LHCN-M2 (cell line): ENCODE data around the gene PARD3B. TPM values are rescaled to one million over a fixed set of nuclear protein-coding genes. Genes with fewer than 3 reads are reported as not detected.
A peak's percentile ranks its signal among the peaks of the same experiment; 100 is the strongest.

ENCODE experiments used
- DNase-seq: peaks from one replicate; pipeline ENCODE4 v3.0.0-alpha.2; 2012; ENCODE audit warnings: low read depth
- total RNA-seq: library from RNA; depleted of rRNA; stranded (reverse); fragments of >200 nt; gene quantifications from 2 replicates; pipeline ENCODE4 v1.2.3, GENCODE V29; 2014

Gene PARD3B
- total RNA-seq, 1 experiment from 2014 or later: 4.0 TPM

GRCh38 chr2:204650611-204651010 lies 105.3 kb downstream of the PARD3B start:
- DNase-seq: no peak

GRCh38 chr2:204652063-204652462 lies 106.8 kb downstream of the PARD3B start:
- no peak for DNase-seq

GRCh38 chr2:204654669-204655068 lies 109.4 kb downstream of the PARD3B start:
- DNase-seq: no peak

- DNase-seq: peak; percentile 54
Observed at GRCh38 chr2:204655101-204655500, 109.8 kb downstream of the PARD3B start.

GRCh38 chr2:204655626-204656025 lies 110.4 kb downstream of the PARD3B start:
- DNase-seq: peak; percentile 22

- no peak for DNase-seq
Observed at GRCh38 chr2:204657024-204657423, 111.7 kb downstream of the PARD3B start.

GRCh38 chr2:204662956-204663355 lies 117.7 kb downstream of the PARD3B start:
- DNase-seq: no peak

- DNase-seq: no peak
Observed at GRCh38 chr2:204663816-204664425, 118.6 kb downstream of the PARD3B start.

GRCh38 chr2:204664708-204665121 lies 119.4 kb downstream of the PARD3B start:
- DNase-seq: peak; percentile 80

- peak; percentile 87 for DNase-seq
Observed at GRCh38 chr2:204665207-204665606, 119.9 kb downstream of the PARD3B start.

- DNase-seq: no peak
Observed at GRCh38 chr2:204665771-204666170, 120.5 kb downstream of the PARD3B start.

- no peak for DNase-seq
Observed at GRCh38 chr2:204667990-204668389, 122.7 kb downstream of the PARD3B start.

- no peak for DNase-seq
Observed at GRCh38 chr2:204669382-204669781, 124.1 kb downstream of the PARD3B start.

GRCh38 chr2:204670124-204670523 lies 124.8 kb downstream of the PARD3B start:
- DNase-seq: no peak

- DNase-seq: no peak
Observed at GRCh38 chr2:204670756-204671155, 125.5 kb downstream of the PARD3B start.

- DNase-seq: no peak
Observed at GRCh38 chr2:204672772-204673171, 127.5 kb downstream of the PARD3B start.

GRCh38 chr2:204673877-204674276 lies 128.6 kb downstream of the PARD3B start:
- peak; percentile 77 for DNase-seq

- DNase-seq: no peak
Observed at GRCh38 chr2:204678031-204678430, 132.8 kb downstream of the PARD3B start.

- DNase-seq: peak; percentile 52
Observed at GRCh38 chr2:204680576-204680975, 135.3 kb downstream of the PARD3B start.

- DNase-seq: peak; percentile 73
Observed at GRCh38 chr2:204681412-204681811, 136.1 kb downstream of the PARD3B start.

- DNase-seq: no peak
Observed at GRCh38 chr2:204683384-204683783, 138.1 kb downstream of the PARD3B start.

- no peak for DNase-seq
Observed at GRCh38 chr2:204686406-204686805, 141.1 kb downstream of the PARD3B start.

- DNase-seq: no peak
Observed at GRCh38 chr2:204687776-204688175, 142.5 kb downstream of the PARD3B start.
